ENCODE measurements around the gene PPARD.

The PPARD gene

DNA sequence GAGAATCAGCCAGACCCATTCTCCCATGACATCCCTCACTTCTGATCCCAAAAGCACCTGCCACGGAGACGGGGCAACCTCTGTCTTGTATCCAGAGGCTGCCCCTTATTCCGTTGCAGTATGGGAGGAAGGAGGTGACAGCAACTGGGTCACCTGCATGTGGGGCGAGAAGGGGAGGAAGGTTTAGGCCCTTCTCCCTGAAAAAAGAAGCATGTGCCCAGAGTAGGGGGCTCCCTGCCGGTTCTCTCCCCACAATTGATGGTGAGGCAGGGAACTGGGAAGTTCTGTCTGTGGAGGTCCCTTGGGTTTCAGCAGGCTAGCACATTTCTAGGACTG, 60.5 kb downstream of the PPARD start:
- TF ChIP-seq, protein P1, sequence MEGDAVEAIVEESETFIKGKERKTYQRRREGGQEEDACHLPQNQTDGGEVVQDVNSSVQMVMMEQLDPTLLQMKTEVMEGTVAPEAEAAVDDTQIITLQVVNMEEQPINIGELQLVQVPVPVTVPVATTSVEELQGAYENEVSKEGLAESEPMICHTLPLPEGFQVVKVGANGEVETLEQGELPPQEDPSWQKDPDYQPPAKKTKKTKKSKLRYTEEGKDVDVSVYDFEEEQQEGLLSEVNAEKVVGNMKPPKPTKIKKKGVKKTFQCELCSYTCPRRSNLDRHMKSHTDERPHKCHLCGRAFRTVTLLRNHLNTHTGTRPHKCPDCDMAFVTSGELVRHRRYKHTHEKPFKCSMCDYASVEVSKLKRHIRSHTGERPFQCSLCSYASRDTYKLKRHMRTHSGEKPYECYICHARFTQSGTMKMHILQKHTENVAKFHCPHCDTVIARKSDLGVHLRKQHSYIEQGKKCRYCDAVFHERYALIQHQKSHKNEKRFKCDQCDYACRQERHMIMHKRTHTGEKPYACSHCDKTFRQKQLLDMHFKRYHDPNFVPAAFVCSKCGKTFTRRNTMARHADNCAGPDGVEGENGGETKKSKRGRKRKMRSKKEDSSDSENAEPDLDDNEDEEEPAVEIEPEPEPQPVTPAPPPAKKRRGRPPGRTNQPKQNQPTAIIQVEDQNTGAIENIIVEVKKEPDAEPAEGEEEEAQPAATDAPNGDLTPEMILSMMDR (IDR thresholded peaks at IDR 0.05; ENCODE audit: low read depth, low read length): no peak
- H3K36me3 ChIP-seq: no peaks in the 10 kb centered on the region
- H3K9me3 ChIP-seq: no peaks in the 10 kb centered on the region
- H3K4me1 ChIP-seq: no peaks in the 10 kb centered on the region; the same call in 1 of the 2 replicates
- no peak overlapping the region for H3K4me3 ChIP-seq (ENCODE audit: low read depth, low read length)
- no peak for DNase-seq
- no peaks in the 10 kb centered on the region for H3K27me3 ChIP-seq

DNA sequence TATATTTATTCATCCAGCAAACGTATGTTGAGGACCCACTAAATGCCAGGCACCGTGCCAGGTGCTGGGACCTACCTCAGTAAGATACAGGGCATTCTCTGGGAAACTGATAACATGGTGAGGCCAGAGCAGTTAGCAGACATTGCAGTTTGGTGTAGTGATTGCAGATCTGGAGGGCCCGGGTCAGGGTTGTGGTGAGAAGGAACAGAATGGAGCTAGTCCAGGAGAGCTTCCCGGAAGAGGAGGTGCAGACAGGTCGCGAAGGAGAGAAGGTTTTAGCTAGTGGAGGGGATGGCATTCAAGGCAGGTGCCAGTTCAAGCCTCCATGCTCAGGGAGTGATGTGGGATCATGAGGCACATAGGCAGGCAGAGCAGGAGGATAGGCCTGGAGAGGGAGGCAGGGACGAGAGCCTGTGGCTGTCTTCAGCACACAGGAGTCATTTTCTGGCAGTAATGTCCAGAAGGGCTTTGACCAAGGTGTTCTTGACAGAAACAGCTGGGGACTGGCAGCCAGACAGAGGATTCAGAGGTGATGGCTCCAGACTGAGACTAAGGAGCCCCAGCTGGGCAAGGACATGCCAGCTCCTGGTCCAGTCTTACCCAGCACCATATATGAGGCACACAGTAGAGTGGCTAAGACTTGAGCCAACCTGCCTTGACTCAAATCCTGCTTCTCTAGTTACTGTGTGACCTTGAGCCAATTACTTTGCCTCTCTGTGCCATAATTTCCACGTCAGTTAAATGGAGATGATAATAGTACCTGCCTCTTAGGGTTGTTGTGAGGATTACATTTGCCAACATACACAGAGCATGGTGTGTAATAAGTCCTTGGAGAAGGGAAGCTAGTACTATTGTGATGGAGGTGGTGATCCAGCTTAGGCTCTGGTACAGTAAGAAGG, 61.4 kb downstream of the PPARD start:
- Histone ChIP-seq H3K36me3 (no peaks in the 10 kb centered on the region), H3K27me3 (no peaks in the 10 kb centered on the region), H3K9me3 (no peaks in the 10 kb centered on the region), H3K4me1 (no peaks in the 10 kb centered on the region; the same call in 1 of the 2 replicates), H3K4me3 (ENCODE audit: low read depth, low read length) (no peak overlapping the region)
- DNase-seq: no peak
- TF ChIP-seq, protein P1 (IDR thresholded peaks at IDR 0.05; ENCODE audit: low read depth, low read length): no peak

DNA sequence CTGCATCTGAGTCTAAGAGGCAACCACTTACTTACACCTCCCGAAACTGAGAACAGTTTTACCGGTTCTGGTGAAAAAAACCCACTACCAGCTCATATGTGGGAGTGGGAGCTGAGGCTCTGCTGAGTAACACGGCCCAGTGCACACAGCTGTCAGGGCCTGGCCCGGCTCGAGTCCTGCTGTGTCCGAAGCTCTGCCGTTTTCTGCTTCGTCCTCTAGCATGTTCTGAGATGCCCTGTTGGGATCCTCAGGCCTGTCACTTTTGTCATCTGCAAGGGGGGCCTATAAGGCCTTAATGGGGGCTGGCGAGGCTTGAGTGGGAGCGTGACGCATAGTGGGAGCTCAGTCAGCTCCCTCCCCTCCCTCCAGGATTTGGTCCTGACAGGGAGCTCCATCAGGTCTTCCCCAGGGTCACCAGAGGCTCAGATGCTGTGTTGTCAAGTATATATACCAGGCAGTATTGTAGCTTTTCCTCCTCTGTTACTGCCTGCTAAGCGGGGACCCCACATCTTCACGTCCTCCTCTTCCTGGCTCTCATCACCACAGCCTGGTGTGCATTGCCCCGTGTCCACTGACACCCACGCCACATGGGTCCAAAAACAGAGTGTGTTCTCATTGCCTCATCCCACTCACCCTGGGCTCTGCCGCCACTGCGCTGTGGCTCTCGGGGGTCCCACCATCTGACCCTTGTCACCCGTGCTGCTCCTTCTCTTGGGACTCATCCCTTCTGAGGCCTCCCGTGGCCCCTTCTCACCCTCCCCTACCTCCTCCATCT, 64.5 kb downstream of the PPARD start:
- no peaks in the 10 kb centered on the region for H3K9me3 ChIP-seq
- no peaks in the 10 kb centered on the region for H3K36me3 ChIP-seq
- TF ChIP-seq, protein P1 (IDR thresholded peaks at IDR 0.05; ENCODE audit: low read depth, low read length): no peak
- no peaks in the 10 kb centered on the region; the same call in 1 of the 2 replicates for H3K4me1 ChIP-seq
- H3K4me3 ChIP-seq (ENCODE audit: low read depth, low read length): no peak overlapping the region
- H3K27me3 ChIP-seq: no peaks in the 10 kb centered on the region
- DNase-seq: no peak

DNA sequence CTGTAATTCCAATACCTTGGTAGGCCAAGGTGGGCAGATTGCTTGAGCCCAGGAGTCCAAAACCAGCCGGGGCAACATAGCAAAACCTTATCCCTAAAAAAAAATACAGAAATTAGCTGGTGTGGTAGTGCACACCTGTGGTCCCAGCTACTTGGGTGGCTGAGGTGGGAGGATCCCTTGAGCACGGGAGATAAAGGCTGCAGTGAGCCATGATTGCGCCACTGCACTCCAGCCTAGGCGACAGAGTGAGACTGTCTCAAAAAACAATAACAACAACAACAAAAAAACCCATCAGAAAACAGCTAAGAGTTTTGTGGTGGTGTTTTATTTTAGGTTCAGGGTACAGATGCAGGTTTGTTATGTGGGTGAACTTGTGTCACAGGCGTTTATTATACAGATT, 66.9 kb downstream of the PPARD start:
- DNase-seq: no peak
- TF ChIP-seq, protein P1 (IDR thresholded peaks at IDR 0.05; ENCODE audit: low read depth, low read length): no peak
- no peaks in the 10 kb centered on the region for H3K9me3 ChIP-seq
- H3K36me3 ChIP-seq: no peaks in the 10 kb centered on the region
- H3K4me3 ChIP-seq (ENCODE audit: low read depth, low read length): no peak overlapping the region
- no peaks in the 10 kb centered on the region for H3K27me3 ChIP-seq
- H3K4me1 ChIP-seq: no peaks in the 10 kb centered on the region

DNA sequence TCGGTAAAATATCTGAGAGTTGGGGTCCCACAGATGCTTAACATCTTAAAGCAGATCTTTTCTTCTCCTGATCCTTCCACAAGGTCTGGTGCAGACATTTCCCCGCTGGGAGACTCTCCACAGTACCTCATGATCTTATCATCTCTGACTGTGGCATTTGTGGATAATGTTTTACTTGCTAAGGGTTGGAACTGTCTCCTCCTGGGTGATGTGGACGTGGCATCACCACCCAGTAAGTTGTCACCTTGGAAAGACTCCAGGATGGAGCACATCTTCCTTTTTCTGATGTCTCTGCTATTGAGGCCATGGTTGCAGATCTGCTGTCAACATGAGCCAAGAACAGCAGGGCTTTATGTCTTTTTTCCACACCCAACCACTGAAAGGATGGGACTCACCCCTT, 67.8 kb downstream of the PPARD start:
- peaks cover 2% of the 10 kb centered on the region; the same call in 1 of the 2 replicates for H3K4me1 ChIP-seq
- DNase-seq: no peak
- no peaks in the 10 kb centered on the region for H3K27me3 ChIP-seq
- H3K4me3 ChIP-seq (ENCODE audit: low read depth, low read length): no peak overlapping the region
- no peaks in the 10 kb centered on the region for H3K36me3 ChIP-seq
- H3K9me3 ChIP-seq: no peaks in the 10 kb centered on the region
- TF ChIP-seq, protein P1 (IDR thresholded peaks at IDR 0.05; ENCODE audit: low read depth, low read length): no peak
